ENCODE data around the gene MAPK11. TPM values are rescaled to one million over a fixed set of nuclear protein-coding genes. Genes with fewer than 3 reads are reported as not detected.

Gene MAPK11
- total and polyA plus RNA-seq, 4 donors, result 8.3 to 15.3 (median 11.9) TPM

DNA sequence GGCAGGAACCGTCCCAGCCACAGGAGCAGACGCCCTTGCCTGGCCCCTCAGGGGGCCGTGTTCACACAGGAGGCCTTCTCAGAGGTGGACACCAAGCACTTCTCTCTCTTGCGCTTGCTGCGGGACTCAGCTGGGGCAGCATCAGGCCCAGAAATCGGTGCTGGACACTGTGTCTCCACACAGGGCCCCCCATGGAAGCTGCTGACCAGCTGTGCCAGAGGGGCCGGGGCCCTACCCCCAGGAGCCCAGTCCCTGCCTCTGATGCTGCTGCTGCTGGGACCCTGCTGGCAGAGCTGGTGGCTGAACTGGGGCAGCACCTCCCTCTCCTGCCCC, 33.3 kb upstream of the MAPK11 start:
- Histone ChIP-seq H3K27me3 (ENCODE audit: control insufficient read depth in 3 of 3, insufficient read depth in 3 of 3, low read length in 2 of 3) (no peaks in the 10 kb centered on the region), H3K4me3 (no peak overlapping the region), H3K27ac (ENCODE audit: low read depth in 1 of 2, low read length in 1 of 2) (peak overlapping the region; percentile 51 to 84), H3K4me1 (ENCODE audit: control insufficient read depth in 5 of 5, insufficient read depth in 5 of 5, low read length in 5 of 5) (peaks cover 11 to 73% (median 47%) of the 10 kb centered on the region in 5 donors), H3K36me3 (ENCODE audit: control insufficient read depth in 4 of 4, insufficient read depth in 4 of 4, low read length in 4 of 4) (peaks cover 0 to 17% (median 3%) of the 10 kb centered on the region in 4 donors), H3K9me3 (ENCODE audit: control insufficient read depth in 4 of 4, insufficient read depth in 3 of 4, low read length in 3 of 4) (no peaks in the 10 kb centered on the region), H3K9ac (ENCODE audit: insufficient read depth in 1 of 2, low read length in 2 of 2) (no peak overlapping the region)
- WGBS, 2 donors, result 48 to 55% methylated on average over 7 of the region's 7 CpGs
- ATAC-seq (ENCODE audit: insufficient read depth, low FRiP score) (no peak), DNase-seq (no peak)
- TF ChIP-seq, protein P1, sequence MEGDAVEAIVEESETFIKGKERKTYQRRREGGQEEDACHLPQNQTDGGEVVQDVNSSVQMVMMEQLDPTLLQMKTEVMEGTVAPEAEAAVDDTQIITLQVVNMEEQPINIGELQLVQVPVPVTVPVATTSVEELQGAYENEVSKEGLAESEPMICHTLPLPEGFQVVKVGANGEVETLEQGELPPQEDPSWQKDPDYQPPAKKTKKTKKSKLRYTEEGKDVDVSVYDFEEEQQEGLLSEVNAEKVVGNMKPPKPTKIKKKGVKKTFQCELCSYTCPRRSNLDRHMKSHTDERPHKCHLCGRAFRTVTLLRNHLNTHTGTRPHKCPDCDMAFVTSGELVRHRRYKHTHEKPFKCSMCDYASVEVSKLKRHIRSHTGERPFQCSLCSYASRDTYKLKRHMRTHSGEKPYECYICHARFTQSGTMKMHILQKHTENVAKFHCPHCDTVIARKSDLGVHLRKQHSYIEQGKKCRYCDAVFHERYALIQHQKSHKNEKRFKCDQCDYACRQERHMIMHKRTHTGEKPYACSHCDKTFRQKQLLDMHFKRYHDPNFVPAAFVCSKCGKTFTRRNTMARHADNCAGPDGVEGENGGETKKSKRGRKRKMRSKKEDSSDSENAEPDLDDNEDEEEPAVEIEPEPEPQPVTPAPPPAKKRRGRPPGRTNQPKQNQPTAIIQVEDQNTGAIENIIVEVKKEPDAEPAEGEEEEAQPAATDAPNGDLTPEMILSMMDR (IDR thresholded peaks at IDR 0.05; ENCODE audit: control extremely low read depth, extremely low read depth), result no peak

- TF ChIP-seq, protein P1 (IDR thresholded peaks at IDR 0.05; ENCODE audit: control extremely low read depth, extremely low read depth), result no peak
- WGBS, 2 donors, result 52 to 61% methylated on average over 5 of the region's 5 CpGs
- no peak overlapping the region for H3K4me3 ChIP-seq
- peaks cover 0 to 17% (median 3%) of the 10 kb centered on the region in 4 donors for H3K36me3 ChIP-seq (ENCODE audit: control insufficient read depth in 4 of 4, insufficient read depth in 4 of 4, low read length in 4 of 4)
- H3K9ac ChIP-seq (ENCODE audit: insufficient read depth in 1 of 2, low read length in 2 of 2), result no peak overlapping the region
- DNase-seq, result no peak
- no peaks in the 10 kb centered on the region for H3K27me3 ChIP-seq (ENCODE audit: control insufficient read depth in 3 of 3, insufficient read depth in 3 of 3, low read length in 2 of 3)
- no peak for ATAC-seq (ENCODE audit: insufficient read depth, low FRiP score)
- H3K4me1 ChIP-seq (ENCODE audit: control insufficient read depth in 5 of 5, insufficient read depth in 5 of 5, low read length in 5 of 5), result peaks cover 11 to 67% (median 43%) of the 10 kb centered on the region in 5 donors
- peak overlapping the region; percentile 35 to 84 for H3K27ac ChIP-seq (ENCODE audit: low read depth in 1 of 2, low read length in 1 of 2)
- H3K9me3 ChIP-seq (ENCODE audit: control insufficient read depth in 4 of 4, insufficient read depth in 3 of 4, low read length in 3 of 4), result no peaks in the 10 kb centered on the region
These were observed 32.4 kb upstream of the MAPK11 start for GRCh38 chr22:50302564-50302963.

DNA sequence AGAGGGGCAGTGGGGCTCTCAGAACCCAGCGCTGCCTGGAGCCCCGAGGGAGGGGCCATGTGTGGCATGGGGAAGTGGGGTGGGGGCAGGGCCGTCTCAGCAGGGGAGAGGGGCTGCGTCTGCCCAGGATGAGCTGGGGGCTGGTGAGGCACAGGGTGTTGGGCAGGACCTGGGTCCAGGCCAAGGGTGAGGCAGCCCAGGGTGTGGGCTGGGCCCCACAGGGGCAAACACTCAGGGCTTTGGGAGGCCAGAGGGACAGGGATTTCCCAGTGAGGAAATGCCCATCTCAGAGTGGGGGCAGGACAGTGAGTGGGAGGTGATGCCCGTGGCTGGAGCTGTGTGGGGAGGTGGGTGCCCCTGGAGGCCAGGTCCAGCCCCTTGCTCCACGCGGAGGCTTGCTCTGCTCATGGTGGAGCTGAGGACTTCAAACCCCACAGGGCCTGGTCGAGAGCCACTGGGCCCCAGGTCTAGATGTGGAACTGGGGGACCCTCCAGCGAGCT, 31.9 kb upstream of the MAPK11 start:
- ATAC-seq (ENCODE audit: insufficient read depth, low FRiP score), result no peak
- DNase-seq, result no peak
- no peaks in the 10 kb centered on the region for H3K9me3 ChIP-seq (ENCODE audit: control insufficient read depth in 4 of 4, insufficient read depth in 3 of 4, low read length in 3 of 4)
- peaks cover 0 to 17% (median 3%) of the 10 kb centered on the region in 4 donors for H3K36me3 ChIP-seq (ENCODE audit: control insufficient read depth in 4 of 4, insufficient read depth in 4 of 4, low read length in 4 of 4)
- H3K4me3 ChIP-seq, result no peak overlapping the region
- H3K4me1 ChIP-seq (ENCODE audit: control insufficient read depth in 5 of 5, insufficient read depth in 5 of 5, low read length in 5 of 5), result peaks cover 11 to 71% (median 43%) of the 10 kb centered on the region in 5 donors
- peak overlapping the region in 1 of 2 donors; percentile 42 for H3K9ac ChIP-seq (ENCODE audit: insufficient read depth in 1 of 2, low read length in 2 of 2)
- H3K27me3 ChIP-seq (ENCODE audit: control insufficient read depth in 3 of 3, insufficient read depth in 3 of 3, low read length in 2 of 3), result no peaks in the 10 kb centered on the region
- TF ChIP-seq, protein P1 (IDR thresholded peaks at IDR 0.05; ENCODE audit: control extremely low read depth, extremely low read depth), result no peak
- H3K27ac ChIP-seq (ENCODE audit: low read depth in 1 of 2, low read length in 1 of 2), result peak overlapping the region; percentile 35 to 84
- 27 to 49% methylated on average over 8 to 9 of the region's 9 CpGs for WGBS, 2 donors

DNA sequence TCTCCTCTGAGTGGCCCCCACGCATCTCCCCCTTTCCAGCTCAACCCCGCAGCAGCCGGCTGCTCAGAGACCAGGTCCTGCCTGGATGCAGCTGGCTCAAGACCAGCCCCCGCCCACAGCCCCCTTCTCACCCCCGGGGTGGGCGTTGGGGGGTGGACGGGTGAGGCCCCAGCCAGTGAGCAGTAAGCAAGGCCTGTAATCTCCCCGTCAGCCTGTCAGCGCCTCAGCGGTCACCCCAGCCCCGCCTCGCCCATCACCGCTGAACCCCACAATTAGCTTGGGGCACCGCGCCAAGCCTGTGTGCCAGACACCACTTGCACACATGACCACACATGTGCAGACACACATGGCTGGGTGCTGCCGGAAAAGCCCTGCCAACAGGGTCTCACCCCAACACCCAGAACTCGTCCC, 31.4 kb upstream of the MAPK11 start:
- Histone ChIP-seq H3K4me3 (no peak overlapping the region), H3K27me3 (ENCODE audit: control insufficient read depth in 3 of 3, insufficient read depth in 3 of 3, low read length in 2 of 3) (no peaks in the 10 kb centered on the region), H3K36me3 (ENCODE audit: control insufficient read depth in 4 of 4, insufficient read depth in 4 of 4, low read length in 4 of 4) (peaks cover 0 to 17% (median 3%) of the 10 kb centered on the region in 4 donors), H3K4me1 (ENCODE audit: control insufficient read depth in 5 of 5, insufficient read depth in 5 of 5, low read length in 5 of 5) (peaks cover 11 to 74% (median 43%) of the 10 kb centered on the region in 5 donors), H3K9me3 (ENCODE audit: control insufficient read depth in 4 of 4, insufficient read depth in 3 of 4, low read length in 3 of 4) (no peaks in the 10 kb centered on the region), H3K27ac (ENCODE audit: low read depth in 1 of 2, low read length in 1 of 2) (peak overlapping the region; percentile 10 to 84), H3K9ac (ENCODE audit: insufficient read depth in 1 of 2, low read length in 2 of 2) (no peak overlapping the region)
- DNase-seq (peak; percentile 77 to 84 (median 79)), ATAC-seq (ENCODE audit: insufficient read depth, low FRiP score) (no peak)
- TF ChIP-seq, protein P1 (IDR thresholded peaks at IDR 0.05; ENCODE audit: control extremely low read depth, extremely low read depth), result no peak
- WGBS, 2 donors, result 50 to 65% methylated on average over 15 to 17 of the region's 17 CpGs
